Dermis blood vessel endothelial cell (primary cell): ENCODE measurements around the gene BTBD10. TPM values are rescaled to one million over a fixed set of nuclear protein-coding genes. Genes with fewer than 3 reads are reported as not detected.

Experiments used
- DNase-seq: peaks from one replicate; pipeline ENCODE4 v3.0.0; 2010
- total RNA-seq: library from RNA; depleted of rRNA; stranded (reverse); fragments of >200 nt; gene quantifications from 2 replicates; pipeline ENCODE4 v1.2.3, GENCODE V29; 2014

BTBD10 gene
- total RNA-seq, 1 donor from 2014 or later: 133 TPM

GRCh38 chr11:13373216-13373615 lies 89.8 kb downstream of the BTBD10 start:
- no peak for DNase-seq

GRCh38 chr11:13368041-13368446 lies 95.0 kb downstream of the BTBD10 start:
- DNase-seq: no peak

- DNase-seq: no peak
Measured at GRCh38 chr11:13367115-13367514, 95.9 kb downstream of the BTBD10 start.

- DNase-seq: no peak
Measured at GRCh38 chr11:13366266-13367026, 96.6 kb downstream of the BTBD10 start.

GRCh38 chr11:13364388-13364787 lies 98.6 kb downstream of the BTBD10 start:
- DNase-seq: no peak

- no peak for DNase-seq
Measured at GRCh38 chr11:13362596-13363109, 100.4 kb downstream of the BTBD10 start.

- no peak for DNase-seq
Measured at GRCh38 chr11:13358596-13359270, 104.3 kb downstream of the BTBD10 start.

- DNase-seq: no peak
Measured at GRCh38 chr11:13357232-13357631, 105.8 kb downstream of the BTBD10 start.

GRCh38 chr11:13355191-13355590 lies 107.8 kb downstream of the BTBD10 start:
- DNase-seq: no peak

- DNase-seq: peak; percentile 56
Measured at GRCh38 chr11:13354335-13354734, 108.7 kb downstream of the BTBD10 start.

GRCh38 chr11:13352711-13353110 lies 110.3 kb downstream of the BTBD10 start:
- no peak for DNase-seq

GRCh38 chr11:13349581-13349980 lies 113.4 kb downstream of the BTBD10 start:
- no peak for DNase-seq

GRCh38 chr11:13349046-13349445 lies 114.0 kb downstream of the BTBD10 start:
- no peak for DNase-seq

- no peak for DNase-seq
Measured at GRCh38 chr11:13348305-13348704, 114.7 kb downstream of the BTBD10 start.

GRCh38 chr11:13347901-13348300 lies 115.1 kb downstream of the BTBD10 start:
- no peak for DNase-seq

- DNase-seq: no peak
Measured at GRCh38 chr11:13346470-13346869, 116.6 kb downstream of the BTBD10 start.

- DNase-seq: no peak
Measured at GRCh38 chr11:13344818-13345217, 118.2 kb downstream of the BTBD10 start.

- DNase-seq: peak; percentile 88
Measured at GRCh38 chr11:13343931-13344717, 118.9 kb downstream of the BTBD10 start.

- no peak for DNase-seq
Measured at GRCh38 chr11:13343067-13343466, 120.0 kb downstream of the BTBD10 start.

GRCh38 chr11:13341026-13341425 lies 122.0 kb downstream of the BTBD10 start:
- no peak for DNase-seq

GRCh38 chr11:13339195-13340153 lies 123.5 kb downstream of the BTBD10 start:
- peak; percentile 94 for DNase-seq
